MCF 10A (cell line): ENCODE results near the gene NDRG3. TPM values are rescaled to one million over a fixed set of nuclear protein-coding genes. Genes with fewer than 3 reads are reported as not detected.

Experiments
- BruUV-seq: library from RNA; stranded (reverse); fragments of 400-500 nt; replicated peaks from 2 replicates; lab custom pipeline; 2021; lab: Mats Ljungman, UMichigan
- CTCF ChIA-PET: fragments of 300-600 bp; sonication (Branson Sonifier 250); formaldehyde crosslinking; extraction: SDS; loops from one replicate; lab custom pipeline; 2021; ENCODE audit warnings: antibody characterized with exemption, inconsistent platforms; lab: Yijun Ruan, JAX
- POLR2A ChIA-PET: fragments of 300-600, 350-650 bp; sonication (Branson Sonifier 250); formaldehyde crosslinking; extraction: SDS; loops from one replicate; lab custom pipeline; 2020; ENCODE audit warnings: antibody characterized with exemption, inconsistent platforms; lab: Yijun Ruan, JAX
- DNase-seq: peaks from one replicate; pipeline ENCODE4 v3.0.0-alpha.2; 2018; ENCODE audit not compliant: unreplicated experiment
- H3K27ac Mint-ChIP-seq: one replicate; pipeline ENCODE4 v1.8.0; 2022; ENCODE audit warnings: mild to moderate bottlenecking, low read depth, mixed read lengths; ENCODE audit not compliant: unreplicated experiment
- H3K27me3 Mint-ChIP-seq: one replicate; pipeline ENCODE4 v1.8.0; 2022; ENCODE audit warnings: mixed read lengths; ENCODE audit not compliant: insufficient read depth, unreplicated experiment
- H3K36me3 Mint-ChIP-seq: one replicate; pipeline ENCODE4 v1.8.0; 2022; ENCODE audit warnings: mild to moderate bottlenecking, moderate library complexity, mixed read lengths; ENCODE audit not compliant: insufficient read depth, unreplicated experiment
- H3K4me1 Mint-ChIP-seq: one replicate; pipeline ENCODE4 v1.8.0; 2022; ENCODE audit warnings: mixed read lengths; ENCODE audit not compliant: insufficient read depth, unreplicated experiment
- H3K4me3 Mint-ChIP-seq: one replicate; pipeline ENCODE4 v1.8.0; 2022; ENCODE audit warnings: mild to moderate bottlenecking, moderate library complexity, mixed read lengths; ENCODE audit not compliant: unreplicated experiment
- H3K9me3 Mint-ChIP-seq: one replicate; pipeline ENCODE4 v1.8.0; 2022; ENCODE audit warnings: mixed read lengths; ENCODE audit not compliant: unreplicated experiment
- CTCF ChIP-seq: fragments of 200-600 bp; IDR thresholded peaks from one replicate; pipeline ENCODE4 v1.8.0; 2022; ENCODE audit warnings: antibody characterized with exemption, mild to moderate bottlenecking; ENCODE audit not compliant: unreplicated experiment
- intact Hi-C: fragments of 100-400 bp; cut with micrococcal nuclease; formaldehyde crosslinking; loops from 2 replicates; pipeline ENCODE4 v1.14.1; 2022
- total RNA-seq: library from RNA; stranded (reverse); gene quantifications from 2 replicates; pipeline ENCODE4 v1.2.3, GENCODE V29; 2022

NDRG3 gene
- total RNA-seq, 1 experiment from 2014 or later: 10.3 TPM

GRCh38 chr20:36624068-36624943 is 121.6 kb downstream of the NDRG3 start:
- TF ChIP-seq CTCF: no peak
- POLR2A ChIA-PET: interaction anchor here (0.9 to 1.6 kb wide), 2 partner anchors 18 to 20 kb away, joined by 3 to 6 read pairs; partner anchors contain the start of gene RAB5IF
- BruUV-seq: no TSS peak
- intact Hi-C loops: no loop called here
- H3K36me3 Mint-ChIP-seq: no peaks in the 10 kb centered on the region
- no peak overlapping the region for H3K4me3 Mint-ChIP-seq
- CTCF ChIA-PET: interaction anchor here (0.8 to 1.5 kb wide), 4 partner anchors 11 to 56 kb away, joined by 4 to 8 read pairs (median 5); no protein-coding TSS in a partner anchor
- H3K27ac Mint-ChIP-seq: peak overlapping the region; percentile 11
- no peaks in the 10 kb centered on the region for H3K27me3 Mint-ChIP-seq
- no peaks in the 10 kb centered on the region for H3K9me3 Mint-ChIP-seq
- DNase-seq: no peak
- peaks cover 6% of the 10 kb centered on the region for H3K4me1 Mint-ChIP-seq

- POLR2A ChIA-PET: interaction anchor here (0.9 to 1.1 kb wide), 2 partner anchors 18 to 20 kb away, joined by 3 to 5 read pairs; partner anchors contain the start of gene RAB5IF
- Mint-ChIP-seq H3K9me3 (no peaks in the 10 kb centered on the region), H3K27me3 (no peaks in the 10 kb centered on the region), H3K4me3 (no peak overlapping the region), H3K27ac (no peak overlapping the region), H3K4me1 (peaks cover 6% of the 10 kb centered on the region), H3K36me3 (no peaks in the 10 kb centered on the region)
- no peak for DNase-seq
- intact Hi-C loops: no loop called here
- TF ChIP-seq CTCF: no peak
- CTCF ChIA-PET: interaction anchor here (0.5 to 1.0 kb wide), 4 partner anchors 10 to 554 kb away, joined by 3 to 6 read pairs (median 4); a partner anchor contains a TSS
- BruUV-seq: no TSS peak
Measured at GRCh38 chr20:36623444-36623843, 122.4 kb downstream of the NDRG3 start.

- intact Hi-C loops: no loop called here
- ChIA-PET CTCF (no interaction called here), POLR2A (no interaction called here)
- no peak for DNase-seq
- Mint-ChIP-seq H3K9me3 (no peaks in the 10 kb centered on the region), H3K4me3 (no peak overlapping the region), H3K27me3 (no peaks in the 10 kb centered on the region), H3K4me1 (peaks cover 6% of the 10 kb centered on the region), H3K36me3 (no peaks in the 10 kb centered on the region), H3K27ac (no peak overlapping the region)
- BruUV-seq: no TSS peak
- TF ChIP-seq CTCF: no peak
Measured at GRCh38 chr20:36620917-36621316, 125.0 kb downstream of the NDRG3 start.
